Fibroblast of skin of scalp (primary cell): ENCODE measurements around the gene KIAA1217.
"Not testable (repeated sequence)": the region's sequence is repeated elsewhere in the genome, so short reads cannot be mapped to it uniquely, and the experiment has no call there.

Experiments
- DNase-seq: peaks from one replicate; pipeline ENCODE4 v3.0.0-alpha.2; 2013

The KIAA1217 gene

DNA sequence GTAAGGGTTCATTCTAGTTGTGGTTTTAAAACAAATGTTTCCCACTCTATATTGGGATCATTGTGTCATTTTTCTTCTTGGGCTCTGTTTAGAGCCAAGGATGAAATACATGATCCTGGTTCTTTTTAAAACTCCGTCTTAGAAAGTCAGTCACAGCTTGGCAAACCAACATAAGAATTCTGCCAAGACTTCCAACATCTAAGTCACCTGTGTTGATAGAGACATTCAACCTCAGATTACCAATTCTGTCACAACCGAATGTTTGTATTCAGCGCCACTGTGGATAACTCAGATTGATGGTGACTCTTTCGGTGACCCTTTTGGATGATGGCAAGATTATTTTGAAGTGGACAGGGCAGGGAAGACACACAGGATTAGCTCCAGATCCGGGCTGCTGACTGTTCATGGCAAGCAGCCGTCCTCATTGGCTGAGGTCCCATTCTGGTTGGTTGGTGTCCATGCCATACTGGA is 259.4 kb downstream of the KIAA1217 start:
- no peak for DNase-seq

DNA sequence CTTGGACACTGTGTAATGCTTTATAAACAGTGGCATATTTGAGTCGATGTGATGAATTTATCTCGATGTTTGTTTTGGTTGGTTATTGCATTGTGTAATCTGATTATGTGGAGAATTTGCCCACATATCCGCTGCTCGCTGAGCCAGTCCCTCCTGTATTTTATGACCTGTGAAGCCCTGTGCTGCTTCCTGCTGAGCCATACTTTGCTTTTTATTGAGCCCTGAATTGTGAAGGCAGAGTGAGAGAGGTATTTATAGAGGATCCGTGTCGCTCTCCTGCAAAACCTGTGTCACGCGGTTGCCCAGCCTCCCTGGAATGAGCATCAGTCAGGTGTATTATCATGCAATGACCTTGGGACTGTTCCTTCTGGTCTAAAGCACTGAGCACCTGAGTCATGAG is 261.1 kb downstream of the KIAA1217 start:
- no peak for DNase-seq

DNA sequence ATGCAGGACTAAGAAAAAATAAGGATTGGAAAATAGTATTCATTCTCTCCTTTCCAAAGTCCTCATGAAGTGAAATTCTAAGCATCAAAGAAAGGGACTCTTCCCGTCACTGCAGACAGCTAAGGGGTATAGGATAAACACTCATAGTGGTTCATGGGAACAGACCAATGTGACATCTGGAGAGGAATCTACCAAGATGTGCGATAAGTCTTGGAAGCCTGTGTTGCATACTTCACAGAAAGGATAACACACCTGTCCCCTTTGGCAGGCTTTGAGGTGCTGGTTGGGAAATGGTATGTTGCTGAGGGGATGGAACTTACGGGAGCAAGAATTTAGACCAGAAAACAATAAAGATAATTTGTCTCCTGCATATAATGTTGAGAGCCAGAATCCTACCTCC is 266.7 kb downstream of the KIAA1217 start:
- DNase-seq, result no peak

DNA sequence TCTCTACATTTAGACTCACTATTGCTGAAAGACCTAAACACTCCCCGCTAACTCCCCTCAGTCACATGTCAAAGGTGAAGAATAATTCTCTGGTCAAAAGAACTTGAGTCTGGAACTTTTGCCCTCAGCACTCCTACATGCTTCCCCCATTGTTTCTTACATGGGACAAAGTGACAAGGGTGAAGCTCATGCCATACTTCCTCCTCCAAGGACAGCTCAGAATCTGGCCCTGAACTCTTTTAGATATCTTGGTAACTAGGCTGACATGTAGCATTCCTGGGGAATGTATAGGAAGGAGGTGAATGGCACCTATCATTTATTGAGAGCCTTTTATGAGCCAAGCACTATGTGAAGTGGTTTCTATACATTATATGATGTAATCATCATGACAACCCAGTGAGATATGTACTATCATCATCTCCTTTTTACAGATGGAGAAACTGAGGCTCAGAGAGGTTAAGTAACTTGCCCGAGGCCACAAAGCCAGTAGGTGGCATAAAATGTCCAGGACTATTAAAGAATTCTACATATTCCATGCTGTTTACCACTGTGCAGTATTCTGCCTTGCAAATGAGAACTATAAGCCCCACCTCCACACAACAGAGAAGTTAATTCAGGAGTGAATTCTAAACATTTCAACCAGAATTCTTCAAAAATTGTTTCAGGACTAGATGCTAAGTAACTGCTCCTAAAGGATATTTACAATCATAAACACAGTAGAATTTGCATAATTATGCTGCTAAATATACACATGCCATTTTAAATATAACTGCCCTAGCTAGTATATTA is 268.2 kb downstream of the KIAA1217 start:
- DNase-seq, result no peak

DNA sequence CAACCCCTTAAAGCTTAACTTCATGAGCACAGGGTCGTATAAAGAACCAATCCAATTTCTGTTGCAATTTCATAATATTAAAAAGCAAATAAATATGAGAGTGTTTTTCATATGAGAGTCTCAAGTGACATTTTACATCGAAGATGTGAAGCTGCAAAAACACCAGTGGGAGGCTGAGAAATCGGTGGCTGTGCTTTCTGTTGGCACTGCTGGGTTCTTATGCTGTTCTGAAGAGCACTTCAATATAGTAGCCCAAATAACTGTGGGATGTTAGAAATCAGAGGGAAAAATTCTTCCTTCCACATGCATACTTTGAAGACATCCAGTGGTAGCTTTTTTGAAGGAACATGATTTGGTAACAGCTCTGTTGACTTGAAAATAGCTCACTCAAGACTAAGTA is 269.0 kb downstream of the KIAA1217 start:
- no peak for DNase-seq

DNA sequence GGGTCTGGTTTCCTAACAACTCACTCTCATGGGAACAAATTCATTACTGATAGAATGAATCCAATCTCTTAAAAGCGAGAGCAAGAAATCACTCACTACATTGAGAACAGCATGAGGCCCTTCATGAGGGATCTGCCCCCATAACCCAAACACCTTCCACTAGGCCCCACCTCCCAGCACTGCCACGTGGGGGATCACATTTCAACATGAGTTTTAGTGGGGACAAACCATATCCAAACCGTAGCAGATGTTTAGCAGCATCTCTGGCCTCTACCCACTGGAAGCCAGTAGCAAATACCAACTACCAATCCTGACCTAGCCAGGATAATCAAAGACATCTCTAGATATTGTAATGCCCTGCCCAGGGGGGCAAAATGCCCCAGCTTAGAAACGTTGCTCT is 270.9 kb downstream of the KIAA1217 start:
- no peak for DNase-seq

DNA sequence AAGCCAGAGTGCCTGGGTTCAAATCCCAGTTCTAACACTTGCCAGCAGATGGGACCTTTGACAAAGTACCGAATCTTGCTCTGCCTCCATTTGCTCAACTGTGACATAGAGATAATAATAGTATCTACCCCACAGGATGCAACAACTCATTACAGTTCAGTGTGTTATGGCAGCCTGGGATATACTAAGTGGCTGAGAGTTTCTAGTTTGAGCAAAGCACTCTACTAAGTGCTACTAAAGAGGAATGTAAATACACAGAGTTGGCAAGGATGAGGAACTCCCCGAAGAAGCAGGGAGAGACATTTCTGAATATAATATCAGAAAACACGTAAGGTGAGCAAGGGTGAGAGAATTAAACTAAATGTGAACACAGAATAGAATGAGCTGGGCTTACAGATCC is 271.5 kb downstream of the KIAA1217 start:
- DNase-seq, result no peak

DNA sequence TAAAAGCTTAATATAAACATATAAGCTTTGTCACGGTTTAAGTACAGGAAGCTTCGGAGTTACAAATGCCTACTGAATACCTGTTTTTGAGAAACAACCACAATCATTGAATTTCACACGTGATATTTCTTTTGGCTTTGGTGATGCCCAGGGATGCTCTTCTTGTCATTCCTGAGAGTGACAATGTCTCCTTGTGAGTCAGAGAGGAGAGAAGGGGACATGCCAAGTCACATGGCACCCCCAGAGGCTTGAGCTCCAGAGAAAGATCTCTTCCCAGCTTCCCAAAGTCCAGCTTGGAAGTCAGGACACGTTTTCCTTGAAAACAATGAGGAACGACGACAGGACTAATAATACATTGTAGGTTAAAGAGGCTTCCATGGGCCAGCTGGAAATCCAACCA is 272.3 kb downstream of the KIAA1217 start:
- no peak for DNase-seq

DNA sequence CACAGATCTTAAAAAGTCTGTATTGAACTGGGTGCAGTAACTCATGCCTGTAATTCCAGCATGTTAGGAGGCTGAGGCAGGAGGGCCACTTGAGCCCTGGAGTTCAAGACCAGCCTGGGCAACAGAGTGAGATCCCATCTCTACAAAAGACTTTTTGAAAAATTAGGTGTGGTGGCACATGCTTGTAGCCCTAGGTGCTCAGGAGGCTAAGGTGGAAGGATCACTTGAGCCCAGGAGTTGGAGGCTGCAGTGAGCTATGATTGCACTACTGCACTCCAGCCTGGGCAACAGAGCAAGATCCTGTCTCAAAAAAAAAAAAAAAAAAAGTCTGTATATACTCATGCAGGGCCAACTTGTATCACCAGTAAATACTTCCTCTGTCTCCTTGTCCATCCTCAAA is 273.8 kb downstream of the KIAA1217 start:
- DNase-seq, result not testable (repeated sequence)

DNA sequence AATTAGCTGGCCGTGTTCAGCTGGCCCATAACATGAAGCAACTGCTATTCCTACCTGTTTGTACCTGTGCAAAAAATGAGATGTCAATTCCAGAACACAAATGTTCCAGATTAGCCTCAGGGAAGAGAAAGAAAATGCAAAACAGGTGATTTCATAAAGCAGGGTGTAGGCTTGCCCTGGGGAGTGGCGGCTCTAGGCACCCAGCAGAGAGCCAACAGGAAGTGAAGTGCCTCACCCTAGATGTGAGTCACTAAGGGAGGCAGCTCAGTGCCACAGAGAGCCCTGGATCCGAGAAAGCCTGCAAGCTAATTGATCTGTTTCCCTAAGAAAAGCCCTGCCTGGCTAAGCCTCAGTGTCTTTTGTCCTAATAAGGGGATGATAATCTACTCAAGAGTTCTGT is 274.8 kb downstream of the KIAA1217 start:
- DNase-seq, result peak; percentile 76

DNA sequence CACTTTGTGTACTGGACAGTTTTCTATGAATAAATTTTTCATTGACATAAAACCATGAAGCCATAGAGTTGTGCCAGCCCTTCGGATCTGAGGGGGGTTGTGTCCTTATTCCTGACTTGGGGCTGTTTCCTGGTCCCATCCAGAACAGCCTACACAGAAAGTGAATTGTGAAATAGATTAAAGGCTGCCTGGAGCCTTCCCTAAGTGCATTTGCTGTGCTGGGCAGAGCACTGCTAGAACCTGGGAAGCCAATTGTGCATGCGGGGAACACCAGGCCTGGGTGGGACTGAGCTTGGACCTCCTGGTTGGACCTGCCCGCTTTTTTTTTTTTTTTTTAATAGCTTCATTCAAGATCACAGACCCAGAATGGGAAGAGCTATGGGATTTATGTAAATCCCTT is 275.8 kb downstream of the KIAA1217 start:
- DNase-seq, result no peak

DNA sequence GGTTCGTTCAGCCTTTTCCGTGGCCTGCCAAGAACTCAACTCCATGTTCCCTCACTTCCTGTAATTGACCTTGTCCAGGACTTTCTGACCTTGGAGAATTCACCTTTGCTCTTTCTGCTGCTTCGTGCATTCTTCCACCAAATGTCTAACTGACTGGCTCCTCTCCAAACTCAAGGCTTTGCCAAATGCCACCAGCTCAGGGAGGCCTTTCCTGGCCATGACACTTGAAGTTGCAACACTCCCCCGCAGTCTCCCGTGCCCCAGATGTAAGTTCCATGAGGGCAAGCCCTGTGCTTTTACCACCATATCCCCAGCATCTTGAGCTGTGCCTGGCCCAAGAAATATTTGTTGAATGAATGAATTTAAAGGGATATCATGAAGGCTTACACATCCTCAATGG is 276.4 kb downstream of the KIAA1217 start:
- DNase-seq, result no peak

DNA sequence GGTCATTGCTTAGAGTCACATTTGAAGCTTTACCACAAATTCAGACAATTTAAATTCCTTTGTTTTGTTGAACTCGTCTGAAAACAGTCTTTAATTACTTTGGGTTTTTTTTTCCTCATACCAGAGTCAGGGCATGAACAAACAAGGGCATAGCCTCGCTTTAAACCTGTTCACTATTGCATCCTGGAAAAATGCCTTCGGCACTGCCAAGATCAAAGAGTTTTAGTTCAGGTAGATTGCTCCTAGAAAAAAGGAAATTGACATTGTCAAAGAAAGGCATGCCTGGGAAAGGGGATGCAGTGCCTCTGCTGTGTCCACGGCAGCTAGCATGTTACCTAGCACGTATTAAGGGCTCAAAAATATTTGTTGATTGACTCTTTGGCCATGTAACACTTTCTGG is 279.7 kb downstream of the KIAA1217 start:
- DNase-seq, result no peak

DNA sequence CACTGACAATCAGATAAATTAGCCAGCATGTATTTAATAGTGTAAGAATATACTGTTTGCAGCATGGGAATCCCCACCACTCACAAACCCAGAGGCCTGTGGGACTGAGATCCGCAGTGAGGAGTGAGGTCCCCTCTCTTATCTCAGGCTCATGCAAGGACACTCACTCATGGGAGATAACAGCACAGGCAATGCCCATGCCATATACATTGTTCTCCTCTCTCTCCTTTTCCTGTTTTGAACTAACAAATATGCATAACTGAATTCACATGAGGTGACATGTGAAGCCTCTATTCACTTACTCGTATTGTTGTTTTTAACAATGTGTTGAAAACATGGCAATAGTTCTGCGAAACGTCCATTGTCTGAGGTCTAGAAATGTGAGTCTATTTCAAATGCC is 284.2 kb downstream of the KIAA1217 start:
- DNase-seq, result no peak

DNA sequence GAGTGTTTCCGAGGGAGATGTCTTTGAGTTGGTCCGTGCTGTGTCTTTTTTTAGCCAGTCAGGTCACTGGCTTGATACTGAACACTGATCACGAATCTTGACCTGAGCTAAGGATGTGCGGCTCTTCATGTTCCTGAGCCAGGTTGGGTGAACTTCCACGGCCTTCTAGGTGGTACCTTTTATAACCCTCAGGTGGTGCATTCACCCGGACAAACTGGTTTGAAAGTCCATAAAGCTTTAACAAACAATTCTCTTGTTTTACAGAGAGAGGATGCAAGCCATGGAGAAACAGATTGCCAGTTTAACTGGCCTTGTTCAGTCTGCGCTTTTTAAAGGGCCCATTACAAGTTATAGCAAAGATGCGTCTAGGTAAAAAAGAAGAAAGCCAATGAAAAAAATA is 285.3 kb downstream of the KIAA1217 start:
- no peak for DNase-seq

DNA sequence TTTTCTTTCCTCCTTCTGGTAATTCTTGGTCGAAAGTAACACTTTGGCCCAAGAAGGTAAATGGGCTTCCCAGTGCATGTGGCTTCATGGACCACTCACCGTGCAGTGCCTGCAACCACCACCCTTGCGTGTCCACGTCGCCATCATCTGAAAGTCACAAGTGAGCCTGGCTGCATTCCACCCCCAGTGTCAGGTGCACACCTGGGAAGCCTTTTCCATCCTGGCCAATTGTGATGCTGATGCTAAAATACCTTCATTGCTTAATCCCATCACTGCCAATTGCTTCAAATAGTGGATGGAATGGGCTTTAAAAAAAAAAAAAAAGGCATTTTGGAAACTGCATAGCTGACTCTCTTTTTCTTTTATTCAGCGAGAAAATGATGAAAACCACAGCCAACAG is 285.8 kb downstream of the KIAA1217 start:
- no peak for DNase-seq

DNA sequence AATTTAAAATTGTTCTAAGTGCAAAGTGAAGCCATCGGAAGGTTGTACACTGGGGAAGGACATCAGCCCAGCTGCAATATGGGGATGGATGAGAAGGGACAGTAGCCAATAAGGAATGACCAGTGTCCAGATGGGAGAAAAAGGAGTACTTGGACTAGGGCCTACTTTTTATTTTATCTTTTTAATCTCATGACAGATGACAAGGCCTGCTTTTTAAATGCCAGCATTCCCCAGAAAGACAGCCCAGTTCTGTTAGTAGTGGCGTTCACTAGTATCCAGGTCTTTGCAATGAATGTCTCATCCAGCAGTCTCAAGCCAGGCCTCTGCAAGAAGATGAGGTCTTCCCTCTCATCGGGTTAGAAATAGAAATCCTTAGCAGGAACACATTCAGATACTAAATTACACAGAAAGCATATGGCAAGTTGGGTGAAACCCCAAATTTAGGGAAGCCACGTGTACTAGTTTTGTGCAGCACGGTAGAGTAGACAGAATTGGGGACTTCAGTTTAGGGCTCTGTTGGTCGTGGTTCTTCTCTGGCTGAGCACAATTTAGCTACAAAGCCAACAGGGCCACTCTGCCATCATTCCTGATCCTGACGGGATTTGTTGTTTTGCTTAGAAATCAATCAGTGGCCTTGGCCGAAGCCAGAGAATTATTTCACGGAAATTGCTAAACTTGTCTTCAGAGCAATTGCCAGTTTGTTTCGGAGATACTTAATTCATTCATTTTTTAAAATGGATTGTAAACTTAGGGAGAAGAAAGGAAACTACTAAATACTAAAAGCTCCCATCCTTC is 286.9 kb downstream of the KIAA1217 start:
- no peak for DNase-seq

DNA sequence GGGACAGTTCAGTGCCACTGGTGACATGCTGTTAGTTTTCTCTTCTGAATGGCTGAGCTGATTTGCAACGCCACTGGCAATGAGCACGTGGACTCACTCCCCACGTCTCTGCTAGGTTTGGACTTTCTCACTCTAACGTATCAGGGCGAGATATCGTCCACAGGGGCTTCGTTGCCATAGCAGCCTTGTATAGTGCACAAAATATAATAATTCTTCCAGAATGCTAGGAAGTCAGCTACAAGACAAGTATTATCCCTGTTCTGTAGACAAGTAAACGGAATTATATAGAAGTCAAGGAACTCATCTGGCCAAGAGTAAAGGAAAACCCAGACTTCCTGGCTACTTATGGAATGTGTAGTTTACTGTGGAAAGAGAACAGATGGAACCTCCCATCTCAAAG is 288.0 kb downstream of the KIAA1217 start:
- no peak for DNase-seq

DNA sequence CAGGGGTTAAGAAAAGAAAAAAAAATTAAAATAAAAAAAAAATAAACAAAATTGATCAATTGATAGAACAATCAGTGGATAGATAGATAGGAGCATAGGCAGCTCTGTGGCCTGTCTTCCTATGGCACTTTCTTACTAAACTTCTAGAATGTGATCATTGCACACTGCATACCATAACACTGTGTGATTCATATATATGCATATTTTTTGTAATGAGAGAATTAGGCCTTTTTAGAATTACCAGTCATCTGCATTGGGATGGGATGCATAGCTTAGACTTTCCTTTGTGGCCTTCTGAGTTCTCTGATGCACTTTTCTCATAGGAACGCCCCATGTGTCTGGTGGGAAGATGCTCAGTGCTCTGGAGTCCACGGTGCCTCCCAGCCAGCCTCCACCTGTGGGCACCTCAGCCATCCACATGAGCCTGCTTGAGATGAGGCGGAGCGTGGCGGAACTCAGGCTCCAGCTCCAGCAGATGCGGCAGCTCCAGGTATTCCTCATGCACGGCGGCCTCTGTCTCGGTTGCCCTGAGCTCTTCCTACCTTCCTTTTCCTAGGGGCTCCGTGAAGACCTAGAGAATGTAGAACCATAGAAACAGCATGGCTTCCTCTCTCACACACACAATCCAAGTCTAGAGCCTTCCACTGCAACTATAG is 292.2 kb downstream of the KIAA1217 start:
- peak; percentile 58 for DNase-seq

DNA sequence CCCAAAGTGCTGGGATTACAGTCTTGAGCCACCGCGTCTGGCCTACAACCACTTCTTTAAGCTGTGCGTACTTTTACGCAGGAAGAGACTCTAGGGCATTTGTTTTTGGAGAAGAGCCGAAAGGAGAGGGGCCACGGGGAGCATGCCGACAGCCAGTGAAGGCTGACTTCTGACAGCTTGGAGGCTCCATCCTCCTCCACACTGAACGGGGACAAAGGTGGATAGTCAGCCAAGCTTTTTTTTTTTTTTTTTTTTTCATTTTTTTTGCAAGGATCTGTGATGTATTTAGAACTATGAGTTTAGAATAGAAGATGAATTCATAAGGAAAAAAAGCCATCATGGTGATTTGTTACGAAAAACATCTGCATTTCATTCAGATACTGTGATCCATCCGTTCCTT is 293.1 kb downstream of the KIAA1217 start:
- no peak for DNase-seq

DNA sequence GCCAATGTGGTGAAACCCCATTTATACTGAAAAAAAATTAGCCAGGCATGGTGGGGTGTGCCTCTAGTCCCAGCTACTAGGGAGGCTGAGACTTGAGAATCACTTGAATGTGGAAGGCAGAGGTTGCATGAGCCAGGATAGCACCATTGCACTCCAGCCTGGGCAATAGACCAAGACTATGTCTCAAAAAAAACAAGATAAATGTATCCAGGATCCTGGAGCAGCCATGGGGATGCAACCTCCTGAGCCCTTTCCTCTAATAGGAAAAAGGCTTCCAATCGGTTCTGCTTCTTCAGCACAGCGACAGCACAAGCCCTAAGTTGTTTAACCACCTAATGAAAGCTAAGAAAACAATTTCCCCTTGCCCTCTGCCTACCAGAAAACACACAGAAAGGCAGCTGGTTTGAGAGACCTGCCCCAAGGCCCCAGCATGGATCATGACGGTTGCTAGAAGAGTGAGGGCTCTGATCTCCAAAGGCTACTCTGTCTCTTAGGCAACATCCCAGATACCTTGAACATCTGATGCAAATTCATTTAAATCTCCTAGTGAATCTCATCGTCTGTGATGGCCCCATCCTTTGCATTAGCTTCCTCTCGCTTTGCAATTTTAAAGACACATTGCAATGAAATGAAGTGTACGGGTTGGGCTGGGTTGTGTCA is 294.0 kb downstream of the KIAA1217 start:
- DNase-seq, result no peak

DNA sequence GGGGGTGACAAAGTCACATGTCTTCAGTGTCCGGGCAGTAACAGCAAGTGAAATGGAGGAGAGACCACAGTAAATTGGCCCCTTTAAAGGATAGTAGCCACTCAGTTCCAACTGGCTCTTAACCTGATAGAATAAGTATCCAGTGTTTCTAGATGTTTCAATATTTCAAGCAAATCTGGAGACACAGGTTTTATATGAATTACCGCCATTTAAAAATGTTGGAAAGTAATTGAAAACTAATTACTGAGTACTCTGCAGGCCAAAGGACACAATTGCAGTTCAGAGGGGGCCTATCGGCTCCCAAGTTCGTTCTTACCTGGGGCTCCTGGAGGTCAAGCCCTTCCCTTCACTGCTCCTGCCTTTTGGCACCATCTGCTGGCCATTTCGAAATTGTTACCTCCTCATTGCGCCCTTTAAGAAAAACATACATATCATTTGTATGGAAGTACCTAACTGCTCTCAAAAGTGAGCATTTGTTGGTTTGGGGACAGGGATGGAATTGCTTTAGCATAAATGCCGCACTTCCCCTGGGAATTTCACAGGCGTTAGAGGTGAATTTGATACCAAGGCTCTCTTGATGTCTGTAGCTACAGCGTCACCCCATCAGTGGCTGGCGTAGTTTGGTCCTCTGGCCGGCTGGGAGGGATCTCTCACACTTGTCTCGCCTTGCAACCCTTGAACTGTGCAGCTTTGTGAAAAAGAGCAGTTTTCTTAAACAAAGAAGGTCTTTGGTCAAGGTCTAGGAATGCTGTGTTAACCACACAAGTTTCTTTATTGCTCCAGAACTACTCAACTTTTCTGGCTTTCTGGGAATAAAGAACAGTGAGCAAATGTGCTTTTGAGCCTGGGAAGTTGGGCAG is 294.8 kb downstream of the KIAA1217 start:
- peak; percentile 54 for DNase-seq
